Common myeloid progenitor, CD34-positive (primary cell): Measurements from ENCODE around the gene XRCC3.

ENCODE experiments used
- CTCF ChIA-PET: fragments of 350-600 bp; sonication (Branson Sonifier 250); formaldehyde crosslinking; loops from one replicate; lab custom pipeline; 2021; ENCODE audit warnings: antibody characterized with exemption; lab: Charles Lee
- POLR2A ChIA-PET: fragments of 350-600 bp; sonication (Branson Sonifier 250); formaldehyde crosslinking; loops from one replicate; lab custom pipeline; 2021; ENCODE audit warnings: antibody characterized with exemption; lab: Charles Lee
- DNase-seq, 3 donors: peaks; one replicate each; pipeline versions ENCODE4 v3.0.0 to v3.0.0-alpha.2; 2013
- H3K27ac ChIP-seq, 2 experiments: 1 replicate in 1 of 2; 2 replicates in 1 of 2; pipeline ENCODE4 v1.7.0; 2013; ENCODE audit warnings: inconsistent platforms in 2 of 2, low read length in 2 of 2, mild to moderate bottlenecking in 2 of 2, low read depth in 1 of 2, moderate library complexity in 1 of 2; ENCODE audit not compliant: severe bottlenecking in 2 of 2, insufficient read depth in 1 of 2, poor library complexity in 1 of 2
- H3K27me3 ChIP-seq, 5 experiments: replicated peaks in 2 of 5; 1 replicate in 3 of 5; 2 replicates in 2 of 5; pipeline versions ENCODE4 v1.6.1 to v1.7.0; 2013; ENCODE audit warnings: low read length in 4 of 5, mild to moderate bottlenecking in 2 of 5, moderate library complexity in 2 of 5, inconsistent platforms in 1 of 5; ENCODE audit not compliant: insufficient read depth in 5 of 5, control insufficient read depth in 4 of 5
- H3K36me3 ChIP-seq, 4 experiments: 1 replicate in 2 of 4; 2 replicates in 2 of 4; pipeline versions ENCODE4 v1.6.1 to v1.7.0; 2013; ENCODE audit warnings: low read length in 3 of 4, control low read depth in 1 of 4, mild to moderate bottlenecking in 1 of 4; ENCODE audit not compliant: control insufficient read depth in 4 of 4, insufficient read depth in 4 of 4
- H3K4me1 ChIP-seq, 4 experiments: 1 replicate in 3 of 4; 2 replicates in 1 of 4; pipeline versions ENCODE4 v1.6.1 to v1.7.1; 2013; ENCODE audit warnings: low read length in 3 of 4, mild to moderate bottlenecking in 3 of 4, control low read depth in 1 of 4, inconsistent platforms in 1 of 4, moderate library complexity in 1 of 4; ENCODE audit not compliant: control insufficient read depth in 4 of 4, insufficient read depth in 4 of 4; ENCODE audit errors: control extremely low read depth in 1 of 4
- H3K4me3 ChIP-seq, 7 experiments: 1 replicate in 4 of 7; 2 replicates in 3 of 7; pipeline versions ENCODE4 v1.5.1 to v1.7.0; 2013; ENCODE audit warnings: mild to moderate bottlenecking in 7 of 7, low read length in 6 of 7, moderate library complexity in 6 of 7, inconsistent platforms in 2 of 7, low read depth in 2 of 7, control low read depth in 1 of 7; ENCODE audit not compliant: insufficient read depth in 4 of 7, control insufficient read depth in 1 of 7; ENCODE audit errors: extremely low read depth in 1 of 7
- H3K9me3 ChIP-seq, 5 experiments: 1 replicate in 4 of 5; 2 replicates in 1 of 5; pipeline versions ENCODE4 v1.6.1 to v1.7.1; 2013; ENCODE audit warnings: low read length in 4 of 5, mild to moderate bottlenecking in 2 of 5, inconsistent platforms in 1 of 5, low read depth in 1 of 5, moderate library complexity in 1 of 5; ENCODE audit not compliant: control insufficient read depth in 4 of 5, insufficient read depth in 2 of 5; ENCODE audit errors: control extremely low read depth in 1 of 5
- WGBS: methylation state at CpG from one replicate; pipeline ENCODE4 v1.1.5; 2013; ENCODE audit not compliant: insufficient coverage; 5-methylcytosine and 5-hydroxymethylcytosine counted together

The XRCC3 gene

GRCh38 chr14:103702095-103702494 is 13.2 kb downstream of the XRCC3 start:
- POLR2A ChIA-PET: no interaction called here
- Histone ChIP-seq H3K36me3 (peaks cover 4 to 94% (median 40%) of the 10 kb centered on the region in 4 experiments), H3K27ac (no peak overlapping the region), H3K27me3 (no peaks in the 10 kb centered on the region), H3K9me3 (no peaks in the 10 kb centered on the region), H3K4me3 (no peak overlapping the region), H3K4me1 (peaks cover 0 to 53% (median 26%) of the 10 kb centered on the region in 4 experiments)
- 100% methylated on average over 3 of the region's 5 CpGs for WGBS
- DNase-seq: no peak
- CTCF ChIA-PET: interaction anchor here (1.0 to 1.6 kb wide), 2 partner anchors 14 to 34 kb away, joined by 3 to 4 read pairs; no protein-coding TSS in a partner anchor

GRCh38 chr14:103700753-103701490 is 14.3 kb downstream of the XRCC3 start:
- ChIA-PET CTCF (no interaction called here), POLR2A (no interaction called here)
- no peaks in the 10 kb centered on the region for H3K27me3 ChIP-seq
- 87% methylated on average over 18 of the region's 21 CpGs for WGBS
- no peaks in the 10 kb centered on the region for H3K9me3 ChIP-seq
- H3K4me3 ChIP-seq: no peak overlapping the region
- DNase-seq: no peak
- peaks cover 0 to 61% (median 30%) of the 10 kb centered on the region in 4 experiments for H3K4me1 ChIP-seq
- peaks cover 4 to 93% (median 35%) of the 10 kb centered on the region in 4 experiments for H3K36me3 ChIP-seq
- H3K27ac ChIP-seq: no peak overlapping the region

GRCh38 chr14:103699901-103700752 is 15.1 kb downstream of the XRCC3 start:
- peaks cover 0 to 60% (median 27%) of the 10 kb centered on the region in 4 experiments for H3K4me1 ChIP-seq
- ChIA-PET CTCF (no interaction called here), POLR2A (no interaction called here)
- H3K9me3 ChIP-seq: no peaks in the 10 kb centered on the region
- no peaks in the 10 kb centered on the region for H3K27me3 ChIP-seq
- H3K27ac ChIP-seq: no peak overlapping the region
- WGBS: 93% methylated on average over 22 of the region's 25 CpGs
- DNase-seq: no peak
- H3K36me3 ChIP-seq: peaks cover 4 to 91% (median 34%) of the 10 kb centered on the region in 4 experiments
- no peak overlapping the region for H3K4me3 ChIP-seq

- Histone ChIP-seq H3K4me3 (no peak overlapping the region), H3K27me3 (no peaks in the 10 kb centered on the region), H3K4me1 (peaks cover 0 to 51% (median 20%) of the 10 kb centered on the region in 4 experiments), H3K36me3 (peaks cover 7 to 90% (median 39%) of the 10 kb centered on the region in 4 experiments), H3K27ac (no peak overlapping the region), H3K9me3 (no peaks in the 10 kb centered on the region)
- 89% methylated on average over 13 of the region's 17 CpGs for WGBS
- ChIA-PET POLR2A (no interaction called here), CTCF (no interaction called here)
- no peak for DNase-seq
Observed at GRCh38 chr14:103699261-103699661, 16.0 kb downstream of the XRCC3 start.

- Histone ChIP-seq H3K27me3 (no peaks in the 10 kb centered on the region), H3K4me1 (peaks cover 0 to 45% (median 17%) of the 10 kb centered on the region in 4 experiments), H3K9me3 (no peaks in the 10 kb centered on the region), H3K27ac (no peak overlapping the region), H3K4me3 (no peak overlapping the region), H3K36me3 (peaks cover 7 to 89% (median 42%) of the 10 kb centered on the region in 4 experiments)
- ChIA-PET CTCF (no interaction called here), POLR2A (no interaction called here)
- WGBS: 80% methylated on average over 31 of the region's 33 CpGs
- DNase-seq: no peak
Observed at GRCh38 chr14:103698380-103699260, 16.6 kb downstream of the XRCC3 start.

- Histone ChIP-seq H3K9me3 (no peaks in the 10 kb centered on the region), H3K27ac (no peak overlapping the region), H3K4me3 (no peak overlapping the region), H3K4me1 (peaks cover 0 to 40% (median 16%) of the 10 kb centered on the region in 4 experiments), H3K27me3 (no peaks in the 10 kb centered on the region), H3K36me3 (peaks cover 7 to 89% (median 44%) of the 10 kb centered on the region in 4 experiments)
- ChIA-PET CTCF (interaction anchor here (1.6 kb wide), 1 partner anchor 33 kb away, joined by 4 read pairs; no protein-coding TSS in a partner anchor), POLR2A (no interaction called here)
- 91% methylated on average over 10 of the region's 14 CpGs for WGBS
- DNase-seq: no peak
Observed at GRCh38 chr14:103697603-103698379, 17.5 kb downstream of the XRCC3 start.
